Gastrocnemius medialis (tissue), 4 donors: ENCODE data around the gene ADCY4.

Source experiments
- POLR2A ChIP-seq, 2 donors: fragments of 450-650 bp; IDR thresholded peaks; one replicate each; pipeline ENCODE4 v1.6.1; 2017; ENCODE audit warnings: antibody characterized with exemption in 2 of 2, mild to moderate bottlenecking in 2 of 2, moderate library complexity in 2 of 2
- TF ChIP-seq, protein P1 (sequence below), 5 experiments: fragments of 450-650 bp in 3 of 5; fragments of 200-600 bp in 2 of 5; sonication (generic) in 2 of 5; IDR thresholded peaks in 4 of 5; conservative IDR thresholded peaks in 1 of 5; 1 replicate in 4 of 5; 2 replicates in 1 of 5; pipeline ENCODE4 v1.5.1; 2016 to 2019; ENCODE audit warnings: antibody characterized with exemption in 5 of 5, mild to moderate bottlenecking in 3 of 5, moderate library complexity in 3 of 5

DNA sequence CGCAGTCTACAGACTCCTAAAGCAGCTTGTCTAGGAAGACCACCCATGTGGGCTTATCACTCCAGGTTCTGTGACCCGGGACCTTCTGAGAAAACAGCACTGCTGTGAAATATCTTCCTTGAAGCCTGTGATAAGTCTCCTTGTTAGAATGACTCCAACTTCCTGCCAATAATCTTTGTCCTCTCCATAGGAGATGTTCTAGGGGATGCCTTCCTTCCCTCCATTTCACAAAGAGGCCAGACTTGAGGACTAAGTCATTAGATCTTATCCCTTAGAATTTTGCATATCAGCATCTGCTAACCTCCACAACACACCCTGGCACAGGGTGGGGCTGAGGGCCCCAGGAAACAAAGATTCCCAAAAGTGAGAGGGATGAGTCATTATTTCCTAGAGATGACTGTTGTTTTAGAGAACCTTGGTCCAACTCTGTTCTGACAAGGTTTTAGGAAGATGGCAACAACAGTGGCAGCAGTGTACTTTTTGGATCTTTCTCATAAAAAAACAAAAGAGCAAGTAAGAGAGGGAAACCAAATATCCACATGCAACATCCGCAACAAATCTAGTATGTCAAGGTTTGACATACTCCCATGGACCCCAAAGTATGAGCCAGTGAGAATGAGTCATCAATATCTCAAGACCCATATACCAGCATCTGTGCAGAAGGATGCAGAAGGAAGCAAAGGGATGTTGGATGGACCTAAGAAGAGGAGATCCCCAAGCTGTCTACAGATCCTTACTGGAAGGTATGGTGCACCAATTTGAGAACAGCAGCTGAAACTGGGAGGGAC, 17.5 kb downstream of the ADCY4 start:
- TF ChIP-seq, protein P1, sequence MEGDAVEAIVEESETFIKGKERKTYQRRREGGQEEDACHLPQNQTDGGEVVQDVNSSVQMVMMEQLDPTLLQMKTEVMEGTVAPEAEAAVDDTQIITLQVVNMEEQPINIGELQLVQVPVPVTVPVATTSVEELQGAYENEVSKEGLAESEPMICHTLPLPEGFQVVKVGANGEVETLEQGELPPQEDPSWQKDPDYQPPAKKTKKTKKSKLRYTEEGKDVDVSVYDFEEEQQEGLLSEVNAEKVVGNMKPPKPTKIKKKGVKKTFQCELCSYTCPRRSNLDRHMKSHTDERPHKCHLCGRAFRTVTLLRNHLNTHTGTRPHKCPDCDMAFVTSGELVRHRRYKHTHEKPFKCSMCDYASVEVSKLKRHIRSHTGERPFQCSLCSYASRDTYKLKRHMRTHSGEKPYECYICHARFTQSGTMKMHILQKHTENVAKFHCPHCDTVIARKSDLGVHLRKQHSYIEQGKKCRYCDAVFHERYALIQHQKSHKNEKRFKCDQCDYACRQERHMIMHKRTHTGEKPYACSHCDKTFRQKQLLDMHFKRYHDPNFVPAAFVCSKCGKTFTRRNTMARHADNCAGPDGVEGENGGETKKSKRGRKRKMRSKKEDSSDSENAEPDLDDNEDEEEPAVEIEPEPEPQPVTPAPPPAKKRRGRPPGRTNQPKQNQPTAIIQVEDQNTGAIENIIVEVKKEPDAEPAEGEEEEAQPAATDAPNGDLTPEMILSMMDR (IDR thresholded peaks at IDR 0.05 in 4 of 5, conservative IDR thresholded peaks at IDR 0.05 in 1 of 5), result no peak
- no peak for TF ChIP-seq POLR2A (IDR thresholded peaks at IDR 0.05)
